ENCODE measurements around the gene SLC1A1. TPM values are rescaled to one million over a fixed set of nuclear protein-coding genes. Genes with fewer than 3 reads are reported as not detected.

SLC1A1 gene
- 10 to 100 TPM; 17.9 to 25.4 (median 18.2) TPM for polyA plus RNA-seq (ENCODE audit: insufficient read length in 3 of 3)
- long read RNA-seq, donor 1, partial matches to known transcripts, result 0 of 2 reads
- long read RNA-seq, donor 1, other reads (novel, unspliced or antisense), result 0 of 2 reads
- long read RNA-seq, donor 2, transcript SLC1A1-201 (12 exons, 3,722 nt), result major isoform, 6 of 14 reads
- long read RNA-seq, donor 2, partial matches to known transcripts, result 8 of 14 reads
- long read RNA-seq, donor 2, other reads (novel, unspliced or antisense), result 0 of 14 reads
- long read RNA-seq, donor 3, result 0 reads
- long read RNA-seq, donor 4, transcript SLC1A1-201 (12 exons, 3,722 nt), result major isoform, 10 of 18 reads
- long read RNA-seq, donor 4, partial matches to known transcripts, result 8 of 18 reads
- long read RNA-seq, donor 4, other reads (novel, unspliced or antisense), result 0 of 18 reads
- long read RNA-seq, donor 5, partial matches to known transcripts, result 0 of 2 reads
- long read RNA-seq, donor 5, other reads (novel, unspliced or antisense), result 0 of 2 reads
- long read RNA-seq, donor 6, partial matches to known transcripts, result 12 of 14 reads
- long read RNA-seq, donor 6, other reads (novel, unspliced or antisense), result 0 of 14 reads
- long read RNA-seq, donor 7, transcript SLC1A1-201 (12 exons, 3,722 nt), result major isoform, 5 of 13 reads
- long read RNA-seq, donor 7, partial matches to known transcripts, result 8 of 13 reads
- long read RNA-seq, donor 7, other reads (novel, unspliced or antisense), result 0 of 13 reads
- long read RNA-seq, donor 8, result 0 reads
- long read RNA-seq, donor 9, partial matches to known transcripts, result 11 of 14 reads
- long read RNA-seq, donor 9, other reads (novel, unspliced or antisense), result 0 of 14 reads
- long read RNA-seq, donor 10, partial matches to known transcripts, result 9 of 13 reads
- long read RNA-seq, donor 10, other reads (novel, unspliced or antisense), result 0 of 13 reads
- long read RNA-seq, donor 11, transcript SLC1A1-201 (12 exons, 3,722 nt), result major isoform, 6 of 6 reads
- long read RNA-seq, donor 11, partial matches to known transcripts, result 0 of 6 reads
- long read RNA-seq, donor 11, other reads (novel, unspliced or antisense), result 0 of 6 reads
- long read RNA-seq, donor 12, transcript SLC1A1-201 (12 exons, 3,722 nt), result major isoform, 6 of 18 reads
- long read RNA-seq, donor 12, partial matches to known transcripts, result 12 of 18 reads
- long read RNA-seq, donor 12, other reads (novel, unspliced or antisense), result 0 of 18 reads
- long read RNA-seq, donor 13, partial matches to known transcripts, result 0 of 1 reads
- long read RNA-seq, donor 13, other reads (novel, unspliced or antisense), result 0 of 1 reads
- long read RNA-seq, donor 14, result 0 reads
- long read RNA-seq, donor 15, partial matches to known transcripts, result 0 of 4 reads
- long read RNA-seq, donor 15, other reads (novel, unspliced or antisense), result 0 of 4 reads
- long read RNA-seq, donor 16, transcript SLC1A1-201 (12 exons, 3,722 nt), result major isoform, 7 of 13 reads
- long read RNA-seq, donor 16, partial matches to known transcripts, result 6 of 13 reads
- long read RNA-seq, donor 16, other reads (novel, unspliced or antisense), result 0 of 13 reads

DNA sequence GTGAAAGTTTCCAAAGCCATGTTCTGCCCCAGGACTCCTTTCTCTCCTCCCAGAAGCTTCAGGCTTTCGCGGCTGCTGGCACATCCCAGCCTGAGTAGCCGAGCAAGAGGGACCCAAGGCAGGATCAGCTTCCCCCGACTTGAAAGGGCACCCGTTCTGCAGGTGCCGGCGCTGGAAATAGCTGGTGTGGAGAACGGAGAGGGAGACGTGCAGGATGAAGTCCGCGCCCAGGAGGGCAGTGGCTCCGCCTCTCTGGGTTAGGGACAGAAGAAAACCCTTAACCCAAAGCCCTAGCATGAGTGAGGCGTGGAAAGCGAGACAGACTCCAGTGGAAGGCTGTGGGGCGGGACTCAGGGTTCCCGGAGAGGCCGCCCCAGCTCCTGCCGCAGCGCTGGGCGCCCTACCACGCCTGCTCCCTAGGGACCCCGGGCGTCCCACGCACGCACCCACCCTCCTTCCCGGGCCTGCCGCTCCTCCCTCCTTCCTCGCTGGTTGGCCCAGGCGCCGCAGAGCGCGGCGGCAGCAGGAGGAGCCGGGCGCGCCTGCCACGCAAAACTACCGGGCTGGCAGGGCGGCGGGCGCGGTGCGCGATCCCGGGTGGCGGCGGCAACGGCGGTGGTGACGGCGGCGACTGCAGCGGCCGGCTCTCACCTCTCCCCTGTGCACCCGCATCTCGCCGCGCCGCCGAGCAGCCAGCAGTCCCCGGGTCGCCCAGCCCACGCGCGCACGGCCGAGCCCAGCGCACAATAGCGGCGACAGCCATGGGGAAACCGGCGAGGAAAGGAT is at the start of gene SLC1A1:
Gene SLC1A1, plus strand, starts transcription at position 550 of the 786 bp plus-strand sequence. Its CDS starts 212 bp downstream, at position 762.
- peak; percentile 45 for DNase-seq

DNA sequence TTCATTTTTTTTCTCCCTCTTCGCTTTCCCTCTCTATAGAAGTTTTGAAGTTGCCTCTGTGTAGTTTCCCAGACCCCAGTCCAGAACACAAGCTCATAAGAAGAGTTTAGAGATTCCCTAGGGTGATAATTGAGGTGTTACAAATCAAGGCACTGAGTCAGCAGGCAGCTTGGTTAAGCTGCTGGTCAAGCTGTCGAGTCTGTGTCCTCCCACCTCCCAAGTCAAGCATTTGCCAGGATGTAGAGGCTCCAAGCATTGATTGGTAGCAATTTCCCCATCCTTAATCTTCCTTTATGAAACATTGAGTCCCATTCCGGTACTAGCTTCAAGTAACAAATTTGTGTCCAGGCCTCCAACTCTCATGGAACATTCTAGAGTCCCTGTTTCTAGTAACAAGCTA is 47.5 kb upstream of the SLC1A1 start:
- no peak for DNase-seq

GRCh38 chr9:4443439-4443838 is 46.8 kb upstream of the SLC1A1 start:
- no peak for DNase-seq

DNA sequence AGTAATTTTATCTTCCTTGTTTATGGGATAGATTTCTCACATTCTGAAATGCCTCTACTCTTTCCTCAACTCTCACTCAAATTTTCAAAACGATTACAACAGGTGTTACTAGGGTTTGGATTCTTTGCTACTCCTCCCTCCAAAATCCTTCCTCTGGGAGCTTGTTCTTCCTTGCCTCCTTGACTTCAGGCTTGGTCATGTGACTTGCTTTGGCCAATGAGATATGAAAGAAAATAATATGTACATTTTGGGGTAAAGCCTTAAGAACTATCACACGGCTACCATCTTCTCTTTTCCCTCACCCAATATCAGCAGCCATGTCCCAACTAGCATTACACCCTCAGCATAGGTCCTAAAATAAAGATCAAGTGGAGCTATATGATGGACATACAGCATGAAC is 28.8 kb upstream of the SLC1A1 start:
- no peak for DNase-seq

DNA sequence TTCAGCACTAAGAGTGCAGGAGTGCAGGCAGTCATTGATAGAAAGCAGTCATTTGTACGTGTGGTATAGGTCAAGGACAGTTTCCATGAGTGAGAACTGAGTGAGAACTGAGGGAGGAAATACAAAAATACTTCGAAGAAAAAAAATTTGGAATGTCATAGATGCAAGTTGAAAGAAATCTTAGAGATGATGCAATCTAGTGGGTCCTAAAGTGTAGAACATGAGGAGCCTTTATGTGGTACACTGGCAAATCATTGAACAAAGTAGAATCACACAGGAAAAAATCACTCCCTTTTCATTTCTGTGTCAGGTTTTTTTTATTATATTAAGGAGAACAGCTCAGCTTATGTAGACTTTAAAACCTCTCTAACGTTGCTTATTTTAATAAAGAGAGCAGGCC is 26.4 kb upstream of the SLC1A1 start:
- DNase-seq, result no peak

DNA sequence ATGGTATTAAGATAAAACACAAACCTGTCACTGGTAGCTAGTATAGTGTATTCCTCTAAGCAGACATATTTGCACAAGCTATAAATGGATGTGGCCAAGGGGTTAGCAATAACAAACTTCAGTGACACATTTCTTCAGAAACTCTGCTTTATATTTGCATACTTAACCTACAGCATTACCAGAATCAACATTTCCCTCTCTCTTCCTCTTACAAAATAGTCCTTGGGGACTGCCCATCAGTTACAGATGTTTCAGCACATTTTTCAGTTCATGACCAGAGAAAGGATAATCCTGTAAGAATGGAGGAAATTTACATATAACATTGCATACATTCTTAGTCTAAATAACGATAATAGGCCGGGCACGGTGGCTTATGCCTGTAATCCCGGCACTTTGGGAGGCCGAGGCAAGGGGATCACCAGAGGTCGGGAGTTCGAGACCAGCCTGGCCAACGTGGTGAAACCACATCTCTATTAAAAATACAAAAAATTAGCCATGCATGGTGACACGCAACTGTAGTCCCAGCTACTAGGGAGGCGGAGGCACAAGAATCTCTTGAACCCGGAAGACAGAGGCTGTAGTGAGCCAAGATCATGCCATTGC is 25.3 kb upstream of the SLC1A1 start:
- DNase-seq, result no peak

DNA sequence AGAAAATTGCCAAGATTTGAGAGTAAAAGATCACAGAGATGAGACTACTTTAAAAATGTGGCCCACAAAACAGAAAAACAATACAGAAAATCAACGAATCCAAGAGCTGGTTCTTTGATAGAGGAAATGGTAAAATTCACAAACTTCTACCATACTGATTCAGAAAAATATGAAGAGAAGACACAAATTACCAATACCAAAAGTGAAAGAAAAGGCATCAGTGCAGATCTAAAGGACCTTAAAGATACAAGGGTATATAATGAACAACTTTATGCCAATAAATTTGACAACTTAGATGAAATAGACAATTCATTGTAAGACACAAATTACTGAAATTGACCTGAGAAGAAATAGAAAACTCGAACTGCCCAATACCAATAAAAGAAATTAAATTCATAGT is 24.4 kb upstream of the SLC1A1 start:
- no peak for DNase-seq

- DNase-seq, result no peak
Measured at GRCh38 chr9:4475301-4475700, 15.0 kb upstream of the SLC1A1 start.

DNA sequence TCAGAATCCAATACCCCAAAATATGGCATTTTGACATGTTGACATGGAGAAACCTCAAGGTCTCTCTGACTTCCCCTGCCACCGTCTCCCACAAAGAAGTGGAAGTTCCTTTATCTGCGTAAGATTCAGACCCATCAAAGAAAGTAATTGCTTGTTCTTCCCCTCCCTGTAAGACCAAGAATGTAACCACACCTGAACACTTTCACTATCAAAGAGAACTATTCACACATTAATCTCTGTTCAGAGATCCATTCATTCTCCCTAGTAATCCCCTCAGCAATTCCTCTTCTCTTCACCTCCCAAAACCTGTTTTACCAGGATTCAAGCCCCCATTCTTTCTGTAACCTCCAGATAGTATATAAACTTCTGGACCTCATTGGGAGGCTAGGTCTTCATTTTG is 4.1 kb upstream of the SLC1A1 start:
- DNase-seq, result no peak

DNA sequence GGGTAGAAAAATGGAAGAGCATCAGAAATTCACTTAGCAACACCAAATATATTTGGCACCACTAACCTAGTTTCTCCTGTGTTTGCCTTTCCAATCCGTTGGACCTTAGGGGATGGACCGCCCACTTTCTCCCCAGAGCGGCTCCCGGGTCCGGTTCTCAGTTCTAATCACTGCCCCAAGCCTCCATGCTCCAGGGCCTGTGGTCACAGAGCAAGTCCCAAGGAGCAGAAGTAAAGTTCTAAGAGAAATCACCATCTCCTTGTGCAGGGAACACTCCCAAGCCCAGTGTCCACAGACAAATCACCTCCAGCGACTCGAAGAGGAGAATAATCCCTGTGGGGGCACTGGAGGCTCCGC is 728 bp upstream of the SLC1A1 start:
- DNase-seq, result peak; percentile 14

GRCh38 chr9:4490705-4491625 is 697 bp downstream of the SLC1A1 start:
- DNase-seq, result no peak

- DNase-seq, result peak; percentile 10
Measured at GRCh38 chr9:4491626-4491975, 1.3 kb downstream of the SLC1A1 start.

GRCh38 chr9:4494332-4494731 is 4.1 kb downstream of the SLC1A1 start:
- no peak for DNase-seq

GRCh38 chr9:4494806-4495205 is 4.5 kb downstream of the SLC1A1 start:
- DNase-seq, result no peak

- DNase-seq, result no peak
Measured at GRCh38 chr9:4495537-4495936, 5.3 kb downstream of the SLC1A1 start.

- no peak for DNase-seq
Measured at GRCh38 chr9:4496497-4496896, 6.2 kb downstream of the SLC1A1 start.

- DNase-seq, result no peak
Measured at GRCh38 chr9:4497395-4497794, 7.1 kb downstream of the SLC1A1 start.

DNA sequence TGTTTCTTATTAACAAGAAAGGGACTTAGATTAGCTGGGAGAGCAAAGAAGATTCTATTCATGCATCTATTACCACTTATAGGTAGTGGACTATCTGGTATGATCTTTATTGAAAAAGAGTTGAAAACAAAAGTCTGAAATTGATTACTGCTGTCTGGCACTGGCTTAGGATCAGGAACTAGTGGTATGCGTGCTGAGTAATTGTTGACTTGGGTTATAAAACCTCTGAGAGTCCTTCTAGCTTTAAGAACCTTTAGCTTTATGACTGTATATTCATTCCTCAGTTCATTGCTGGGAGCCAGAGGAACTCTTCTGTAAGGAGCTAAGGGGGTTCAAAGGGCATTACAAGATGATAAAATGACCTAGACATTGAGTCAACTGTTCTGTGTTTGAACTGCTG is 7.6 kb downstream of the SLC1A1 start:
- no peak for DNase-seq

- DNase-seq, result no peak
Measured at GRCh38 chr9:4499917-4500316, 9.6 kb downstream of the SLC1A1 start.
